Left lobe of liver (tissue), 2 donors: ENCODE results near the gene ASAH2. TPM values are rescaled to one million over a fixed set of nuclear protein-coding genes. Genes with fewer than 3 reads are reported as not detected.

ENCODE experiments used
- ATAC-seq: fragments of 200-7000 bp; cut with Tn5 transposase; one replicate; pipeline ENCODE4 v1.9.1; 2020; ENCODE audit warnings: mild to moderate bottlenecking, moderate library complexity
- DNase-seq: peaks from one replicate; pipeline ENCODE4 v3.0.0-alpha.2; 2020; ENCODE audit warnings: low spot score
- total RNA-seq: library from RNA; stranded (reverse); gene quantifications from one replicate; pipeline ENCODE4 v1.2.1, GENCODE V29; 2021
- donor health status: DM: no; HTN: no; CAD: no; lungs with moderate emphysema.
- donor health status: DM: no; HTN: yes; CAD: no.

The ASAH2 gene
- total RNA-seq, 1 donor from 2014 or later, result 2.5 TPM

GRCh38 chr10:50210876-50211275, 40.4 kb downstream of the ASAH2 start:
- ATAC-seq, result no peak

More at GRCh38 chr10:50210876-50211275, 40.4 kb downstream of the ASAH2 start:
- DNase-seq, result no peak

Other genes with a start within 250 kb of the ASAH2 start
- 10.6 TPM for gene WASHC2A, start 183.6 kb downstream of the ASAH2 start, total RNA-seq